GM21381 (cell line): ENCODE measurements around the gene SLC35G4.
"Not testable (repeated sequence)": the region's sequence is repeated elsewhere in the genome, so short reads cannot be mapped to it uniquely, and the experiment has no call there.

ENCODE experiments used
- ATAC-seq: cut with Tn5 transposase; IDR thresholded peaks from one replicate; pipeline ENCODE4 v1.9.1; 2021; ENCODE audit warnings: mild to moderate bottlenecking, moderate library complexity; ENCODE audit not compliant: unreplicated experiment

SLC35G4 gene

DNA sequence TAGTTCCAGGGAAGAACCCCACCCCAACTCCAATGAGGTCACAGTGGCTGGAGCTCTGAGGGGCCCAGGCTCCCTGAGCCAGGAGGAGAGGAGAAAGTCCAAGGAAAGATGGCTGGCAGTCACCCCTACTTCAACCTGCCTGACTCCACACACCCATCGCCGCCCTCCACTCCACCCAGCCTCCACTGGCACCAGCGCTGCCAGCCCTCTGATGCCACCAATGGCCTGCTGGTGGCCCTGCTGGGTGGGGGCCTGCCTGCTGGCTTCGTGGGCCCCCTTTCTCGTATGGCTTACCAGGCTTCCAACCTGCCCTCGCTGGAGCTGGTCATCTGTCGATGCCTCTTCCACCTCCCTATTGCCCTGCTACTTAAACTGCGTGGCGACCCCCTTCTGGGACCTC is at the start of gene SLC35G4:
Gene SLC35G4 (plus strand): TSS at position 109 of the 400 bp plus-strand sequence. CDS start 0 bp downstream, at position 109.
- not testable (repeated sequence) for ATAC-seq

GRCh38 chr18:11561293-11561692 is 48.1 kb upstream of the SLC35G4 start:
- ATAC-seq, result no peak

DNA sequence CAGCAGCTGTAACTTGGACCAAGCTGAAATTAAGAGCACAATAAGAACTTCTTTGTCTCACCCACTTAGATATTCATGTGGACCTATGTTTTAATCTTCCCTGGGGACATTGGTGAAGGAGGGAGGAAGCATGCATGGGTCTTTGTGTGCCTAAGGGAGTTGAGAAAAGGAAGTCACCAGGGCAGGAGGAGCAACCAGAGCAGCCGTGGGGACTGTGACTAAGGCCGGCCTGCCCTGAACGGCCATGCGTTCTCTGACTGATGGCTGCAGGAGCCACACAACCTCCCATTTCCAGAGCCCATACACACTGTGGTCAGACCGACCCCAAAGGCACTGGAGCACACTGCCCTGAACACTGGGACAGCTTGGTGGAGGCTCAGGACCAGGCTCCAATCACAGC is 43.7 kb upstream of the SLC35G4 start:
- ATAC-seq, result no peak

DNA sequence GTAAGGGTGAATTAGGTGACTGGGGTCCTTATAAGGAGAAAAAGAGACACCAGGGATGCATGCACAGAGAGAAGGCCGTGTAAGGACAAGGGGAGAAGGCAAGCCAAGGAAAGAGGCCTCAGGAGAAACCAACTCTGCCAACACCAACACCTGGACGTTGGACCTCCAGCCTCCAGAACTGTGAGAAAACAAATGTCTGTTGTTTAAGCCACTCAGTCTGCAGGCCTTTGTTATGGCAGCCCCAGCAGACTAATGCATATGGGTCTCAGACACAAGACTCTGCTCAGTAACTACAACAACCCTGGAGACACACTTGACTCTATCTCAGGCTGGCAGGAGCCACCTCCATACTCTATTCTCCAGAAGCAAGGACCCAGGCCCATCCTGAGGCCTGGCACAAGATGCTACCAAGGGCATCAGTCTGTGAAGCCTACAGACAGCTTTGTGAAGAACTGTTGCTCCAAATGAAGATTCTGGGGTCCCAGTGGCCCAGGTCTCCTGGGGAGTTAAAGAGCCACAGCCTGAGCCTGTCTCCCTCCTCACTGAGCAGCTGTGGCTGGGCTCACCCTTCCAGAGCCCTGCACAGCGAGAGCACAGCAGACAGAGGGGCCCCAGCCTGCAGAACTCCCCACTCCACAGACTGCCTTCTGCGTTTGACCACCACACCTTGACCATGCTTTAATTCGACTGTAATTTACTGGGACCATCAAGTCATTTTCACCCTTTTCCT is 43.0 kb upstream of the SLC35G4 start:
- ATAC-seq, result no peak

GRCh38 chr18:11567396-11567795 is 42.0 kb upstream of the SLC35G4 start:
- ATAC-seq, result no peak

GRCh38 chr18:11570073-11570588 is 39.3 kb upstream of the SLC35G4 start:
- ATAC-seq, result no peak

- ATAC-seq, result no peak
These were observed 38.5 kb upstream of the SLC35G4 start for GRCh38 chr18:11570769-11571412.

- no peak for ATAC-seq
These were observed 37.2 kb upstream of the SLC35G4 start for GRCh38 chr18:11572201-11572600.

DNA sequence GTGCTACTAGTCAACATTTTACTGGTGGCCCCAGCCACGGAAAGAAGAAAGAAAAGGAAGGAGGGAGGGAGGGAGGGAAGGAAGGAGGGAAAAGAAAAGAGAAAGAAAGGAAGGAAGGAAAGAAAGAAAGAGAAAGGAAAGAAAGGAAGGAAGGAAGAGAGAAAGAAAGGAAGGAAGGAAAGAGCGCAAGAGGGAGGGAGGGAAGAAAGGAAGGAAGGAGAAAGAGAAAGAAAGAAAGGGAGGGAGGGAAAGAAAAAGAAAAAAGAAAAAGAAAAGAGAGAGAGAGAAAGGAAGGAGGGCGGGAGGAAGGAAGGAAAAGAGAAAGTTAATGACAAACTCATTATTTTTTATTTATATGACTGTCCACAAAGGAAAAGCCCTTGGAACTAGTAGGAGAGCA is 34.9 kb upstream of the SLC35G4 start:
- no peak for ATAC-seq

GRCh38 chr18:11577271-11578112 is 31.9 kb upstream of the SLC35G4 start:
- no peak for ATAC-seq

- no peak for ATAC-seq
These were observed 30.6 kb upstream of the SLC35G4 start for GRCh38 chr18:11578799-11579198.

- ATAC-seq, result no peak
These were observed 29.5 kb upstream of the SLC35G4 start for GRCh38 chr18:11579916-11580315.

GRCh38 chr18:11581286-11581685 is 28.1 kb upstream of the SLC35G4 start:
- no peak for ATAC-seq

GRCh38 chr18:11585596-11585995 is 23.8 kb upstream of the SLC35G4 start:
- no peak for ATAC-seq

DNA sequence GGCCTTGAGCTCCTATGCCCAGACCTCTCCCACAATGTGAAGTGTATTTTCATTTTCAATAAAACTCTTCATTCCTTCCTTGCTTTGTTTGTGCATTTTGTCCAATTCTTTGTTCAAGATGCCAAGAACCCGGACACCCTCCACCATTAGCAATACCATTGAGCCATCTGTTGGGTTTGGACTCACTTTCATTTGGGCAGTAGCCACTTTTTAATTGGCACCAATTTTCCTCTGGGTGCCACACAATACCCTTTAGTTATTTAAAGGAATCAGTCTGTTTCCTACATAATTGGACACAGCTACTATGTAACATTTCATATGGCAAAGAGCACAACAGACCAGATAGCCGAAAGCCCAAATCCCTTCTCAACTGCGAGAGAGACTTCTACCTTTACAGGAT is 22.5 kb upstream of the SLC35G4 start:
- ATAC-seq, result no peak

DNA sequence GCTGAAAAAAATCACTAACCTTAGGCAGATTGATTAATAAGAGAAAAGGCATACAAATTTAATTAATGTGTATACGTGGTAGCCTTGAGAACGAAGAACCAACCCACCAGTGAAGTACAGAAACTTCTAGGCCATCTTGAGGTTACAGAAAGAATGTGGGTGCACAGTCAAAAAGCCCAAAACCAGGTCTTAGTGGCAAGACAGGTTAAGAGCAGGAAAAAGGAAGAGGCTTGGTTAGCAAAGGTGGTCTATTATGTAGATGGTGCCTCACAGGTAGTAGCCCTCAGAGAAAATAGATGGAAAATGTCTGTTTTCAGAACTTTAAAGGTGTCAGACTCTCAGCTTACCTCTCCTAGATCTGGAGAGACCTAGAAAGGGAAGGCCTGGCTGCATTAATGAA is 22.0 kb upstream of the SLC35G4 start:
- ATAC-seq, result no peak

DNA sequence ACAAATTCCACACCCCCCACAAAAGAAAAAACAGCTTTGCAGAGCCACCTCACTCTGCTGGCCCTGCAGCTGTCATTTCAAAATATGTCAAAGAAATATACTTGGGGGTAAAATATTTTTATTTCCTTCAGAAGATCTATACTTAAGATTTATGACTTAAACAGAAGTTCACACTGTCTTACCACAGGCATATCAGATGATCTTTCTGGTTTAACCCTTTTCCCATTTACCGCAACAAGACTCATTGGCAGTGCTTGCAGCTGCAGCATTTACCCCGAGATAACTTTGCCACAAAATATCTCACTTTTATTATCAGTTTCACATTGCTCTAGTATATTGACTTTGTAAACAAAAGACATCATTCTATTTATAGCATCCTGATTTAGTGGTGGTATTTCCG is 21.6 kb upstream of the SLC35G4 start:
- no peak for ATAC-seq

GRCh38 chr18:11591957-11592356 is 17.4 kb upstream of the SLC35G4 start:
- no peak for ATAC-seq

DNA sequence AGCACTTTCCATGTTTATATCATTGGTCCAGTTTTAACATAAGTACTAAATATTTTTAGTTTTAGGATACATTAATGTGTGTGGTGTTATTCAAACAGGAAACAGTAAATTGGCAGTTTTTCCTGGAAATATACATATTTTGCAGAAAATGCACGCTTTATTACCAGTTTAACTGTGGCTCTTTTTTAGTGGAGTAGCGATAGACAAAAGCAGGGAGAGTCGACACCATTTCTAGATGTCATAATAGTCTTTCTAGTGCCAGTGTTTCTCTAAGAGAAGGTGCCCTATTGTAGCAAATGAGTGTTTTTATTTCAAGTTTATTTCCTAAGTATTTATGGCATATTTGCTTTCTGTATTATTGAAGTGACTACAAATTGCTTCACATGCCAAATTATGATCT is 9.1 kb upstream of the SLC35G4 start:
- ATAC-seq, result no peak

DNA sequence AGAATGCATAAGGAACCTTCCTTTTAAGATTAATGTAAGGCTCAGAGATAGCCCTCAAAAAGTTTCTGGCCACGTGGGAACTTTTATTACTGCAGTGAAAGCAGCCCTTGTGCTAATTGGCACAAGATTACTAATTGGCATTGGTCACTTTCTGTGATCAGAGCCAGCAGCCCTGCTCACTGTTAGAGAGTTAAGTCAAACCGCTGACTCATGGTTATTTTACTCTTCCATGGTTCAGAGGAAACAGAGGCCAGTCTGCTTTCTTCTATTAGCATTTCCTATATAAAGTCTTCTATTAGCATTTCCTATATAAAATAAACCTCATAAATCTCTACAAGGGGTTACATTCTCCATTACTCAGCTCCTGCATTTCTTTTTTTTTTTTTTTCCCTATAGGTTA is 1.5 kb upstream of the SLC35G4 start:
- no peak for ATAC-seq

GRCh38 chr18:11608618-11609017 is 778 bp upstream of the SLC35G4 start:
- ATAC-seq, result not testable (repeated sequence)
